RCC 7860 (cell line): ENCODE measurements around the gene PHAF1.

Source experiments
- DNase-seq: peaks from one replicate; pipeline ENCODE4 v3.0.0-alpha.2; 2015; ENCODE audit warnings: low spot score
- FAIRE-seq: peaks from 2 replicates; lab custom pipeline; 2012; peaks lifted over from hg19 to GRCh38; lab: Jason Lieb, UNC

PHAF1 gene

GRCh38 chr16:67191995-67192681 lies 82.4 kb downstream of the PHAF1 start, which contains the start of gene E2F4:
Gene E2F4, plus strand, starts transcription at chr16:67192155. Its CDS starts 73 bp downstream, at chr16:67192228.
- FAIRE-seq (peak; percentile 8), DNase-seq (peak; percentile 77)

- DNase-seq (no peak), FAIRE-seq (no peak)
These were observed 83.1 kb downstream of the PHAF1 start for GRCh38 chr16:67192781-67193361.

GRCh38 chr16:67193536-67193935 lies 83.8 kb downstream of the PHAF1 start:
- no peak for DNase-seq
- no peak for FAIRE-seq

GRCh38 chr16:67194260-67194659 lies 84.5 kb downstream of the PHAF1 start:
- FAIRE-seq = no peak
- no peak for DNase-seq

- FAIRE-seq (no peak), DNase-seq (no peak)
These were observed 85.9 kb downstream of the PHAF1 start for GRCh38 chr16:67195676-67196075.

- DNase-seq (no peak), FAIRE-seq (no peak)
These were observed 87.1 kb downstream of the PHAF1 start for GRCh38 chr16:67196881-67197280.

GRCh38 chr16:67197704-67198103 lies 88.0 kb downstream of the PHAF1 start:
- FAIRE-seq (no peak), DNase-seq (no peak)
